ENCODE measurements around the gene MIX23.

MIX23 gene

DNA sequence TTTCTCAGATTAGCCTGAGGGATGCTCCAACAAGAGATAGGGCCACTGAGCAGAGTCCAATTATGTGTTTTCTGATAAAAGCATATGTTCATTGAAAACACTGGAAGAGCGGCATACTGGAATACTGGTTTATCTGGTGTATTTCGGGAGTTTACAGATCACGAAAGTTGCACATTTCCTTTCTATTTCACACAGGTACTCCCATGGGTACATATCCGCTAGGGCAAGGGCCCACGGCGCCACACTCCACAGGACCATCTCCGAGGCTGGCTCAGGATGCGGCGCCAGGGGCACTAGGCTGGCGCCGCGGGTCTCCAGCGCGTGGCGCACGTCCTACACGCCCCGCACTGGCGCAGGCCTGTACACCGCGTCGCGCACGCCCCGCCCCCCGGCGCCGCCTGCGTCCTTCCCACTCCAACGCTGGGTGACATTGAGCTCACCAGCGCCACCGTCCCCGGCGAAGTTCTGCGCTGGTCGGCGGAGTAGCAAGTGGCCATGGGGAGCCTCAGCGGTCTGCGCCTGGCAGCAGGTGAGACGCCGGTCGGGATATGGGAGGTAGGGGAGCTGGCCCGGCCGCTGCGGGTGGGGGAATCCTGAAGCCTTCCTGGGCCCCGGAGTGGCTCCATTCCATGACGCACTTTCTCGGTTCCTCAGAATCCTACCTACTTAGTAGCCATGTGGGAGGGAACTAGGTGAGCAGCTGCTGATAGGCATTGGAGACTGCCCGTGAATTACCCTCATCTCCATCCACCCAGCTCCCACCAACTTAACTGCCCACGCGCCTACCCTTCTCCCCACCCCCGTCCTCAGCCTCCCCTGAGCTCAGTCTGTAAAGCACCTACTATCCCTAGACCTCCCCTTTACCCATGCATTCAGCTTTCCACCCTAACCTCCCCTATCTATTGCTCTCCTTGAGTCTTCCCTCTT is 1.0 kb upstream of the MIX23 start, which contains the start of gene FAM162A:
Gene FAM162A (plus strand): TSS at position 412 of the 927 bp plus-strand sequence. CDS start 84 bp downstream, at position 496.
- Histone ChIP-seq H4K20me1 (ENCODE audit: insufficient read depth, low read length, poor library complexity, severe bottlenecking) (peaks cover 7% of the 10 kb centered on the region), H3K27me3 (ENCODE audit: insufficient read depth, low read length, poor library complexity, severe bottlenecking) (no peaks in the 10 kb centered on the region), H2AFZ (ENCODE audit: low read length) (peak within 1 kb of the TSS; percentile 93), H3K4me1 (ENCODE audit: insufficient read depth, low read length, poor library complexity, severe bottlenecking) (peaks cover 56% of the 10 kb centered on the region), H3K79me2 (ENCODE audit: insufficient read depth, low read length) (peaks cover 87% of the 10 kb centered on the region), H3K36me3 (ENCODE audit: insufficient read depth, low read length) (no peaks in the 10 kb centered on the region), H3F3A (ENCODE audit: low read depth) (no peaks in the 10 kb centered on the region), H3K4me2 (ENCODE audit: low read depth, low read length, poor library complexity, severe bottlenecking) (peak within 1 kb of the TSS; percentile 98), H3K4me3 (ENCODE audit: low read length, poor library complexity, severe bottlenecking) (peak within 1 kb of the TSS; percentile 91), H3K9me2 (replicated peaks; ENCODE audit: low read depth, low read length) (no peaks in the 10 kb centered on the region), H3K9me3 (ENCODE audit: insufficient read depth, low read depth, low read length) (no peaks in the 10 kb centered on the region), H3K9ac (ENCODE audit: low read depth, low read length, poor library complexity, severe bottlenecking) (peak within 1 kb of the TSS; percentile 87)
- TF ChIP-seq, protein P1, sequence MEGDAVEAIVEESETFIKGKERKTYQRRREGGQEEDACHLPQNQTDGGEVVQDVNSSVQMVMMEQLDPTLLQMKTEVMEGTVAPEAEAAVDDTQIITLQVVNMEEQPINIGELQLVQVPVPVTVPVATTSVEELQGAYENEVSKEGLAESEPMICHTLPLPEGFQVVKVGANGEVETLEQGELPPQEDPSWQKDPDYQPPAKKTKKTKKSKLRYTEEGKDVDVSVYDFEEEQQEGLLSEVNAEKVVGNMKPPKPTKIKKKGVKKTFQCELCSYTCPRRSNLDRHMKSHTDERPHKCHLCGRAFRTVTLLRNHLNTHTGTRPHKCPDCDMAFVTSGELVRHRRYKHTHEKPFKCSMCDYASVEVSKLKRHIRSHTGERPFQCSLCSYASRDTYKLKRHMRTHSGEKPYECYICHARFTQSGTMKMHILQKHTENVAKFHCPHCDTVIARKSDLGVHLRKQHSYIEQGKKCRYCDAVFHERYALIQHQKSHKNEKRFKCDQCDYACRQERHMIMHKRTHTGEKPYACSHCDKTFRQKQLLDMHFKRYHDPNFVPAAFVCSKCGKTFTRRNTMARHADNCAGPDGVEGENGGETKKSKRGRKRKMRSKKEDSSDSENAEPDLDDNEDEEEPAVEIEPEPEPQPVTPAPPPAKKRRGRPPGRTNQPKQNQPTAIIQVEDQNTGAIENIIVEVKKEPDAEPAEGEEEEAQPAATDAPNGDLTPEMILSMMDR (conservative IDR thresholded peaks at IDR 0.05; ENCODE audit: low read length), result peak; percentile 62
- TF ChIP-seq EZH2phosphoT487 (IDR thresholded peaks at IDR 0.05; ENCODE audit: borderline replicate concordance), result no peak

DNA sequence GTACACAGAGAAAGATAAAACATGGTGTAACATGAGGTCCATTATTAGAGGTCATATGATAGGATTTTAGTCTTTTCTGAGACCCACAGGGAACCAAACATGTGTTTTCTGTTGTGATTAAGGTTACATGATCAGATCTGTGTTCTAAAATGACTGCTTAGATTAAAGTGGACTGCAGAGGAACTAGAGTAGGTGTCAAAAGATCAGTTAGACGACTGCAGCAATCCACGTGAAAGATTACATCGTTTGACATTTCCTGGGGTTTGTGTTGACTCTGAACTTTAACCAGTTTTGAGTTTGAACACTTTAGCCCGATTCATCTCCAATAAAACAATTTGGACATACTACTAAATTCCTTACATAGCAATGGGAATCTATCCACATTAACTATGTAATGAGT is 5.1 kb downstream of the MIX23 start:
- no peak overlapping the region for H2AFZ ChIP-seq (ENCODE audit: low read length)
- no peaks in the 10 kb centered on the region for H3K27me3 ChIP-seq (ENCODE audit: insufficient read depth, low read length, poor library complexity, severe bottlenecking)
- no peaks in the 10 kb centered on the region for H3K9me2 ChIP-seq (replicated peaks; ENCODE audit: low read depth, low read length)
- no peaks in the 10 kb centered on the region for H3K9me3 ChIP-seq (ENCODE audit: insufficient read depth, low read depth, low read length)
- H3K9ac ChIP-seq (ENCODE audit: low read depth, low read length, poor library complexity, severe bottlenecking), result no peak overlapping the region
- no peaks in the 10 kb centered on the region for H3F3A ChIP-seq (ENCODE audit: low read depth)
- no peaks in the 10 kb centered on the region for H4K20me1 ChIP-seq (ENCODE audit: insufficient read depth, low read length, poor library complexity, severe bottlenecking)
- H3K4me3 ChIP-seq (ENCODE audit: low read length, poor library complexity, severe bottlenecking), result no peak overlapping the region
- H3K4me1 ChIP-seq (ENCODE audit: insufficient read depth, low read length, poor library complexity, severe bottlenecking), result peaks cover 29% of the 10 kb centered on the region
- TF ChIP-seq EZH2phosphoT487 (IDR thresholded peaks at IDR 0.05; ENCODE audit: borderline replicate concordance), result no peak
- TF ChIP-seq, protein P1 (conservative IDR thresholded peaks at IDR 0.05; ENCODE audit: low read length), result no peak
- peaks cover 41% of the 10 kb centered on the region for H3K79me2 ChIP-seq (ENCODE audit: insufficient read depth, low read length)
- no peaks in the 10 kb centered on the region for H3K36me3 ChIP-seq (ENCODE audit: insufficient read depth, low read length)
- no peak overlapping the region for H3K4me2 ChIP-seq (ENCODE audit: low read depth, low read length, poor library complexity, severe bottlenecking)

DNA sequence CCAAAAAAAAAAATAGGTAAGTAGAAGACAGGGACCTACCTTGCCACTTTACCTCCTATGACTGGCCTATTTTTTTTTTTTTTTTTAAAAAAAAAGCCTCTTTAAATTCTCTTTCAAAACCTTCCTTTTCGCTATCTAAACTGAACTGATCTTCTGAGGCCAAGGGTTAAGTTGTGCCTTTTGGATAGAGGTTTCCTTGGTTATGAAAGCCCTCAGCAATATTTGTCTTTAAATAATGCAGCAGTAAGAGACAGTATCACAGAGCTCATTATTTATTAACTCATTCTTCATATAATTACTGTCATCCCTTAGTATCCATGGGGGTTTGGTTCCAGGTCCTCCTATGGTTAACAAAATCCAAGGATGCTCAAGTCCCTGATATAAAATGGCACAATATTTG is 9.0 kb downstream of the MIX23 start:
- 0 out of 2 replicates have a peak, but pooled peaks cover 6% of the 10 kb centered on the region for H3K79me2 ChIP-seq (ENCODE audit: insufficient read depth, low read length)
- H2AFZ ChIP-seq (ENCODE audit: low read length), result no peak overlapping the region

More for the DNA sequence above, 9.0 kb downstream of the MIX23 start:
- H3K9me2 ChIP-seq (replicated peaks; ENCODE audit: low read depth, low read length), result no peaks in the 10 kb centered on the region
- no peak for TF ChIP-seq EZH2phosphoT487 (IDR thresholded peaks at IDR 0.05; ENCODE audit: borderline replicate concordance)
- TF ChIP-seq, protein P1 (conservative IDR thresholded peaks at IDR 0.05; ENCODE audit: low read length), result no peak
- no peak overlapping the region for H3K4me3 ChIP-seq (ENCODE audit: low read length, poor library complexity, severe bottlenecking)
- peaks cover 6% of the 10 kb centered on the region for H3K36me3 ChIP-seq (ENCODE audit: insufficient read depth, low read length)
- H3K4me1 ChIP-seq (ENCODE audit: insufficient read depth, low read length, poor library complexity, severe bottlenecking), result peaks cover 8% of the 10 kb centered on the region
- H3F3A ChIP-seq (ENCODE audit: low read depth), result no peaks in the 10 kb centered on the region
- H4K20me1 ChIP-seq (ENCODE audit: insufficient read depth, low read length, poor library complexity, severe bottlenecking), result no peaks in the 10 kb centered on the region
- no peak overlapping the region for H3K4me2 ChIP-seq (ENCODE audit: low read depth, low read length, poor library complexity, severe bottlenecking)
- no peaks in the 10 kb centered on the region for H3K9me3 ChIP-seq (ENCODE audit: insufficient read depth, low read depth, low read length)
- no peaks in the 10 kb centered on the region for H3K27me3 ChIP-seq (ENCODE audit: insufficient read depth, low read length, poor library complexity, severe bottlenecking)
- no peak overlapping the region for H3K9ac ChIP-seq (ENCODE audit: low read depth, low read length, poor library complexity, severe bottlenecking)
